IMR-90 (cell line): ENCODE data around the gene GPR152. TPM values are rescaled to one million over a fixed set of nuclear protein-coding genes. Genes with fewer than 3 reads are reported as not detected.

Experiments used
- ATAC-seq: fragments of 200-7000 bp; cut with Tn5 transposase; 2 replicates; pipeline ENCODE4 v1.9.1; 2020; ENCODE audit warnings: low read depth, mild to moderate bottlenecking, moderate library complexity
- BruUV-seq: library from RNA; stranded (reverse); fragments of 400-500 nt; replicated peaks from 2 replicates; lab custom pipeline; 2021; lab: Mats Ljungman, UMichigan
- CTCF ChIA-PET: fragments of 300-600 bp; formaldehyde crosslinking; extraction: SDS; loops from one replicate; lab custom pipeline; 2021; ENCODE audit warnings: antibody characterized with exemption; lab: Yijun Ruan, JAX
- POLR2A ChIA-PET: fragments of 300-600 bp; sonication (Branson Sonifier 250); formaldehyde crosslinking; loops from one replicate; lab custom pipeline; 2022; ENCODE audit warnings: antibody characterized with exemption; ENCODE audit not compliant: unreplicated experiment; lab: Charles Lee
- DNase-seq: peaks from one replicate; pipeline ENCODE4 v3.0.0; 2013
- H2AFZ ChIP-seq: replicated peaks from 2 replicates; pipeline ENCODE3; 2013; ENCODE audit warnings: low read length, mild to moderate bottlenecking; ENCODE audit not compliant: poor library complexity
- H2AK5ac ChIP-seq: 2 replicates; pipeline ENCODE4 v1.6.1; 2013; ENCODE audit warnings: low read depth, low read length, inconsistent platforms
- H2AK9ac ChIP-seq: replicated peaks from 2 replicates; pipeline ENCODE3; 2013; ENCODE audit warnings: mild to moderate bottlenecking, low read depth, low read length, moderate library complexity; ENCODE audit not compliant: poor library complexity
- H2BK120ac ChIP-seq: 2 replicates; pipeline ENCODE4 v1.6.1; 2013; ENCODE audit warnings: low read depth, low read length, inconsistent platforms
- H2BK15ac ChIP-seq: 3 replicates; pipeline ENCODE4 v1.6.1; 2013; ENCODE audit warnings: low read depth, low read length, inconsistent platforms
- H2BK20ac ChIP-seq: 2 replicates; pipeline ENCODE4 v1.6.1; 2013; ENCODE audit warnings: low read depth, mild to moderate bottlenecking, inconsistent platforms, low read length, moderate library complexity
- H2BK5ac ChIP-seq: 2 replicates; pipeline ENCODE4 v1.6.1; 2013; ENCODE audit warnings: mild to moderate bottlenecking, low read depth, low read length, inconsistent platforms; ENCODE audit not compliant: poor library complexity, severe bottlenecking
- H3K14ac ChIP-seq: replicated peaks from 2 replicates; pipeline ENCODE4 v1.6.1; 2013; ENCODE audit warnings: low read depth, low read length, inconsistent platforms
- H3K18ac ChIP-seq: 2 replicates; pipeline ENCODE4 v1.6.1; 2013; ENCODE audit warnings: low read depth, low read length, control low read depth
- H3K23ac ChIP-seq: 2 replicates; pipeline ENCODE4 v1.6.1; 2013; ENCODE audit warnings: low read depth, low read length, inconsistent platforms
- H3K27ac ChIP-seq: 2 replicates; pipeline ENCODE4 v1.5.1; 2013; ENCODE audit warnings: mild to moderate bottlenecking, control low read depth, low read length; ENCODE audit not compliant: insufficient read depth
- H3K27me3 ChIP-seq: 2 replicates; pipeline ENCODE4 v1.6.1; 2013; ENCODE audit warnings: low read length; ENCODE audit not compliant: control insufficient read depth, insufficient read depth
- H3K36me3 ChIP-seq: 2 replicates; pipeline ENCODE4 v1.6.1; 2013; ENCODE audit warnings: low read length, mixed read lengths; ENCODE audit not compliant: control insufficient read depth, insufficient read depth
- H3K4ac ChIP-seq: 2 replicates; pipeline ENCODE4 v1.6.1; 2013; ENCODE audit warnings: low read depth, low read length, inconsistent platforms
- H3K4me1 ChIP-seq: 2 replicates; pipeline ENCODE4 v1.6.1; 2013; ENCODE audit warnings: low read length, mixed read lengths; ENCODE audit not compliant: control insufficient read depth, insufficient read depth
- H3K4me2 ChIP-seq: 2 replicates; pipeline ENCODE4 v1.6.1; 2013; ENCODE audit warnings: low read depth, mild to moderate bottlenecking, control low read depth, low read length, moderate library complexity
- H3K4me3 ChIP-seq: 2 replicates; pipeline ENCODE4 v1.5.1; 2013; ENCODE audit warnings: low read depth, mild to moderate bottlenecking, control low read depth, low read length, moderate library complexity; ENCODE audit not compliant: insufficient read depth
- H3K56ac ChIP-seq: 2 replicates; pipeline ENCODE4 v1.6.1; 2013; ENCODE audit warnings: low read length, inconsistent platforms; ENCODE audit not compliant: insufficient read depth; ENCODE audit errors: extremely low read depth
- H3K79me1 ChIP-seq, 2 experiments: 2 replicates each; pipeline ENCODE4 v1.6.1; 2013; ENCODE audit warnings: low read length in 2 of 2, inconsistent platforms in 1 of 2, low read depth in 1 of 2
- H3K9ac ChIP-seq: 2 replicates; pipeline ENCODE4 v1.6.1; 2013; ENCODE audit warnings: low read depth, low read length, control low read depth
- H3K9me1 ChIP-seq: 2 replicates; pipeline ENCODE4 v1.6.1; 2013; ENCODE audit warnings: low read length, inconsistent platforms; ENCODE audit not compliant: insufficient read depth
- H3K9me3 ChIP-seq: 2 replicates; pipeline ENCODE4 v1.6.1; 2013; ENCODE audit warnings: low read length; ENCODE audit not compliant: control insufficient read depth, insufficient read depth
- H4K20me1 ChIP-seq: 2 replicates; pipeline ENCODE4 v1.6.1; 2013; ENCODE audit warnings: low read length, inconsistent platforms; ENCODE audit not compliant: insufficient read depth
- H4K5ac ChIP-seq: 2 replicates; pipeline ENCODE4 v1.6.1; 2013; ENCODE audit warnings: mild to moderate bottlenecking, low read depth, low read length, control low read depth
- H4K8ac ChIP-seq, 2 experiments: 2 replicates each; pipeline ENCODE4 v1.6.1; 2013; ENCODE audit warnings: low read depth in 2 of 2, low read length in 2 of 2, control low read depth in 1 of 2, inconsistent platforms in 1 of 2
- H4K91ac ChIP-seq: 2 replicates; pipeline ENCODE4 v1.6.1; 2013; ENCODE audit warnings: low read depth, low read length, inconsistent platforms; ENCODE audit not compliant: insufficient read depth
- BHLHE40 ChIP-seq: fragments of 150-350 bp; IDR thresholded peaks from 2 replicates; pipeline ENCODE4 v1.6.1; 2016; ENCODE audit warnings: mild to moderate bottlenecking, low read depth, low read length
- CEBPB ChIP-seq: IDR thresholded peaks from 2 replicates; pipeline ENCODE4 v1.6.1; 2012; ENCODE audit warnings: low read depth, low read length, improper control_type of control experiment
- ELK1 ChIP-seq: fragments of 150-350 bp; IDR thresholded peaks from 2 replicates; pipeline ENCODE4 v1.6.1; 2016; ENCODE audit warnings: low read depth, mild to moderate bottlenecking, low read length, moderate library complexity, borderline replicate concordance
- MAFK ChIP-seq: IDR thresholded peaks from 2 replicates; pipeline ENCODE4 v1.6.1; 2012; ENCODE audit warnings: low read depth, low read length, improper control_type of control experiment
- MAZ ChIP-seq: IDR thresholded peaks from 2 replicates; pipeline ENCODE4 v1.6.1; 2012; ENCODE audit warnings: low read depth, mild to moderate bottlenecking, low read length, improper control_type of control experiment, moderate library complexity, borderline replicate concordance
- RAD21 ChIP-seq: IDR thresholded peaks from 2 replicates; pipeline ENCODE4 v1.6.1; 2012; ENCODE audit warnings: low read length, improper control_type of control experiment
- SMC3 ChIP-seq: fragments of 150-350 bp; IDR thresholded peaks from 2 replicates; pipeline ENCODE4 v1.6.1; 2016; ENCODE audit warnings: low read depth, mild to moderate bottlenecking, antibody characterized with exemption, low read length, moderate library complexity
- WGBS, 2 experiments: methylation state at CpG; one replicate each; pipeline versions ENCODE4 v1.1.5 to v1.1.7; 2013; ENCODE audit warnings: missing lambda C conversion rate in 2 of 2; ENCODE audit not compliant: insufficient read length in 1 of 2; ENCODE audit errors: extremely low coverage in 2 of 2; 5-methylcytosine and 5-hydroxymethylcytosine counted together
- dilution Hi-C: fragments of 300-500 bp; cut with HindIII; formaldehyde crosslinking; loops from one replicate; pipeline ENCODE4 v1.14.3; 2018; ENCODE audit warnings: low sequenced_read_pairs; ENCODE audit not compliant: unreplicated experiment
- in situ Hi-C: fragments of 300-500 bp; cut with MboI; formaldehyde crosslinking; loops from 3 replicates; pipeline ENCODE4 v1.14.3; 2019; ENCODE audit warnings: low sequenced_read_pairs, inconsistent platforms, mixed read lengths
- intact Hi-C: fragments of 100-400 bp; cut with micrococcal nuclease; formaldehyde crosslinking; loops from 2 replicates; pipeline ENCODE4 v1.10.0; 2022
- polyA plus RNA-seq, 3 experiments: library from polyadenylated mRNA; depleted of rRNA; stranded (reverse); fragments of >200 nt; gene quantifications; 2 replicates each; pipeline ENCODE4 v1.2.3, GENCODE V29; 2012; ENCODE audit warnings: low replicate concordance in 1 of 3
- total RNA-seq: library from RNA; depleted of rRNA; stranded (reverse); fragments of >200 nt; gene quantifications from 2 replicates; pipeline ENCODE4 v1.2.3, GENCODE V29; 2012
- TF ChIP-seq, protein P1 (sequence below): conservative IDR thresholded peaks from 2 replicates; pipeline ENCODE4 v1.5.1; 2012; ENCODE audit warnings: mild to moderate bottlenecking, low read depth, low read length, improper control_type of control experiment

GPR152 gene
- total and polyA plus RNA-seq, 2 of the 4 experiments (the other 2 are of a cell fraction), result not detected

DNA sequence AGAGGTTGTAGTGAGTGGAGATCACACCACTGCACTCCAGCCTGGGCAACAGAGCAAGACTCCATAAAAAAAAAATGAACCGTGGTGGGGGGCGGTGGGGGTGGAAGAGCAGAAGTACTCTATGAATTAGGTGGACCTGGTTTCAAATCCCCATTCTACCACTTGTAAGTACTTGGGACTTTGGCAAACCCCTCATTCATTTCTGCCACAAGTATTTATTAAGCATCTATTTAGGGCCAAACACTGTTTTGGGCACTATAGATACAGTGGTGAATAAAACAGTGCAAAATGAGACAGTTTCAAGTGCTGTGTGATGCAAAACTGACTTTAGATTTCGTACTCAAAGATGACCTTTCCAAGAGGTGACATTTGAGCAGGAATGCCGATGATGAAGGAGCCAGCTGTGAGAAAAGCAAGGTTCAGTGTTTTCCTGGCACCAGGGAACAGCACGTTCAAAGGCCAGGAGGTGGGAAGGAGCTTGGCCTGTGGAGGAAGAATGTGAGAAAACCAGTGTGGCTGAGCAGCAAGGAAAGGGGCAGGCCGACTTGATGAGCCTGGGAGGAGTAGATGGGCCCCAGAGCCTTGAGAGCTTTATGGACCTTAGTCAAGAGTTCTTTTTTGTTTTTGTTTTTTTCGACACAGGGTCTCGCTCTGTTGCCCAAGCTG, 17.9 kb upstream of the GPR152 start:
- no peak overlapping the region for H3K23ac ChIP-seq
- H4K5ac ChIP-seq, result no peak overlapping the region
- POLR2A ChIA-PET, result interaction anchor here (1.3 kb wide), 1 partner anchor 69 kb away, joined by 4 read pairs; the partner anchor contains the start of gene PPP1CA
- no peak overlapping the region for H3K4me3 ChIP-seq
- in situ Hi-C loops, result no loop called here
- H2BK5ac ChIP-seq, result no peak overlapping the region
- WGBS, 2 experiments, result 62% methylated on average over 3 of the region's 8 CpGs; no CpG with 5 or more reads in 1 of the 2 experiments
- no peak overlapping the region for H3K27ac ChIP-seq
- H2BK120ac ChIP-seq, result no peak overlapping the region
- H3K14ac ChIP-seq, result no peak overlapping the region
- no peak for TF ChIP-seq RAD21
- no peak for TF ChIP-seq BHLHE40
- TF ChIP-seq ELK1, result no peak
- no peak for TF ChIP-seq MAZ
- no peak for TF ChIP-seq MAFK
- TF ChIP-seq, protein P1, sequence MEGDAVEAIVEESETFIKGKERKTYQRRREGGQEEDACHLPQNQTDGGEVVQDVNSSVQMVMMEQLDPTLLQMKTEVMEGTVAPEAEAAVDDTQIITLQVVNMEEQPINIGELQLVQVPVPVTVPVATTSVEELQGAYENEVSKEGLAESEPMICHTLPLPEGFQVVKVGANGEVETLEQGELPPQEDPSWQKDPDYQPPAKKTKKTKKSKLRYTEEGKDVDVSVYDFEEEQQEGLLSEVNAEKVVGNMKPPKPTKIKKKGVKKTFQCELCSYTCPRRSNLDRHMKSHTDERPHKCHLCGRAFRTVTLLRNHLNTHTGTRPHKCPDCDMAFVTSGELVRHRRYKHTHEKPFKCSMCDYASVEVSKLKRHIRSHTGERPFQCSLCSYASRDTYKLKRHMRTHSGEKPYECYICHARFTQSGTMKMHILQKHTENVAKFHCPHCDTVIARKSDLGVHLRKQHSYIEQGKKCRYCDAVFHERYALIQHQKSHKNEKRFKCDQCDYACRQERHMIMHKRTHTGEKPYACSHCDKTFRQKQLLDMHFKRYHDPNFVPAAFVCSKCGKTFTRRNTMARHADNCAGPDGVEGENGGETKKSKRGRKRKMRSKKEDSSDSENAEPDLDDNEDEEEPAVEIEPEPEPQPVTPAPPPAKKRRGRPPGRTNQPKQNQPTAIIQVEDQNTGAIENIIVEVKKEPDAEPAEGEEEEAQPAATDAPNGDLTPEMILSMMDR, result no peak
- no peak for TF ChIP-seq SMC3
- TF ChIP-seq CEBPB, result no peak
- peaks cover 0 to 11% of the 10 kb centered on the region in 2 experiments; a peak in 2 of 4 replicates for H3K79me1 ChIP-seq
- DNase-seq (no peak), ATAC-seq (no peak)
- dilution Hi-C loops, result no loop called here
- H3K9ac ChIP-seq, result no peak overlapping the region
- peaks cover 4% of the 10 kb centered on the region for H3K4me1 ChIP-seq
- intact Hi-C loops, result no loop called here
- H3K27me3 ChIP-seq, result peaks cover 3% of the 10 kb centered on the region
- no peak overlapping the region for H2AK5ac ChIP-seq
- no peak overlapping the region for H3K56ac ChIP-seq
- H3K9me3 ChIP-seq, result no peaks in the 10 kb centered on the region
- peaks cover 3% of the 10 kb centered on the region; the same call in 1 of the 2 replicates for H3K9me1 ChIP-seq
- no peak overlapping the region for H3K4me2 ChIP-seq
- no peaks in the 10 kb centered on the region for H4K20me1 ChIP-seq
- CTCF ChIA-PET, result no interaction called here
- no peak overlapping the region for H2BK20ac ChIP-seq
- H3K36me3 ChIP-seq, result peaks cover 2% of the 10 kb centered on the region; the same call in 1 of the 2 replicates
- H3K18ac ChIP-seq, result no peak overlapping the region
- no peak overlapping the region for H3K4ac ChIP-seq
- no TSS peak for BruUV-seq
- H2AK9ac ChIP-seq, result no peak overlapping the region
- no peak overlapping the region for H4K91ac ChIP-seq
- H4K8ac ChIP-seq, result no peak overlapping the region; a peak in 1 of 4 replicates
- H2BK15ac ChIP-seq, result no peak overlapping the region
- no peak overlapping the region for H2AFZ ChIP-seq
